Measurements from ENCODE around the gene KRTAP10-1.

The KRTAP10-1 gene

GRCh38 chr21:44527983-44528633, 11.9 kb downstream of the KRTAP10-1 start:
- DNase-seq (ENCODE audit: low read depth): no peak

DNA sequence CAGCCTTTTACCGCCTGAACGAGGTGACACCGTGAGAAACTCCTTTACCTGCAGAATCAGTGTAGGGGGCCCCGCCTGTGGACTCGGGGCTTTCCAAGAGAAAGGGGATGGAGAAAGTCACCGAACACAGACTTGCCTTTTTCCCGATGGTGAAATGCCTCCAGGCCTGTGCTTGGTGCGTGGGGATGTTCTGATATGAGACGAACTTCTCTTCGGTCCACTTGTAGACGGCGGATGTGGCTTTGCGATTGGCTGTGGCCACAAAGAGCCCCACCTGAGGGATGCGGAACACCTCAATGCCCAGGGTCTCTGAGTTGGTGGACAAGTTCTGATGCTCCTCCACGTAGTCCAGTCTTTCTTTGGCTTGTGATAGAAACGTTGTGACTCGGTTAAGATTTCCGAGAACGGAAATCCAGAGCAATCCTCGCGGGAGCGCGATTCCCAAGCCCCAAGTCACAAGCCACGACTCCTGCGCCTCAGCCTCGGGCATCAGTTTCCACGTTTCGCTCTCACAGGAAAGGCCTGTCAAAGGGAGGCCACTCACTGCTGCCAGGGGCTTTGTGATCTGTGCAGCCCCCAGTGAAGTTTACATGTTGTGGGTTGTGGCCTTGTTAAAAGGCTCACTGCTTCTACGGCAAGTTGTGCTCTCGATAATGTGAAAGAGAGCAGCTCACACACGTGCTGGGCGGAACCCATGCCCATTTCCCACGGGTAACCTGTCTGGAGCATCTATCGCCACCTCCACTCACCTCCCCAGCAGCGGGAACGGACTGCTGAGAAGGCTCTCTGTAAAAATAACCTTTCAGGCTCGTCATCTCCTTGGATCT, 12.6 kb downstream of the KRTAP10-1 start:
- no peak for DNase-seq (ENCODE audit: low read depth)

DNA sequence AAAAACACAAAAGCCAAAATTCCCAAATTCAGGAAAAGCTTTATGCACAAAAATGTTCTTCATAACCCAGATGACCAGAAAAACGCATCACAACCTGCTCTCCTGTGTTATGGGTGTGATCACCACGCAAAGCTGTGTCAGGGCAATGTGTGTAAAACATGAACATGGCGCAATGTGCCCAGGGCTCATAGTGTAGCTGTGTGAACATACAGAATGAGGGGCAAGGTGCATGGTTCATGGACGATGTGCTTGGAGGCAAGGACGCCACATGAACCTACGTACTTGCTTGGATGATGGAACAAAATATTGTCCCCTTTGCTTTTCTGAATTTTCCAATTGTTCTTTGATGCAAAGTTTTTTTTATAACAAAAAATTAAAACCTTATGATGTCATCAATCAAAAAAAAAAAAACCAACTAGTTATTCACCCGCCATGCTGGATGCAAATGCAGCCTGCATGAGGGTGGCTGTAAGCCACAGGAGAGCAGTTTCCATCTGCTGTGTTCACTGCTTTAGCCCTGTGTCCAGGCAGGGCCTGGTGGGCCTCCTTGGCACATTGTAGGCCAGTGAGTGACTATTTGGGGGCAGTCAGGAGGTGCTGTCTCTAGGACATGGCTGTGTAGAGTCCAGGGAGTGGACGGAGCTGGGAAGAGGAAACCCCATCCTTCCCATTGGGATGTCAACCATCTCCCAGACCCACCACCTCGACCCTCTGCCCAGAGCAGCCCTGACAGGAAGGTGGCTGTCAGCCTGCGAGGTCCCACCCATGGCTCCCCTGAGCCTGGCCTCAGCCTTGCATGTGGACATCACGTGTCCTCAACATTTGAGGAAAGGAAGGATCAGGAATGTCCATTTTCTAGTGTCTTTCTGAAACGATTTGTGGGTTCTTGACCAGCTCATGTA, 13.6 kb downstream of the KRTAP10-1 start:
- DNase-seq (ENCODE audit: low read depth): no peak

DNA sequence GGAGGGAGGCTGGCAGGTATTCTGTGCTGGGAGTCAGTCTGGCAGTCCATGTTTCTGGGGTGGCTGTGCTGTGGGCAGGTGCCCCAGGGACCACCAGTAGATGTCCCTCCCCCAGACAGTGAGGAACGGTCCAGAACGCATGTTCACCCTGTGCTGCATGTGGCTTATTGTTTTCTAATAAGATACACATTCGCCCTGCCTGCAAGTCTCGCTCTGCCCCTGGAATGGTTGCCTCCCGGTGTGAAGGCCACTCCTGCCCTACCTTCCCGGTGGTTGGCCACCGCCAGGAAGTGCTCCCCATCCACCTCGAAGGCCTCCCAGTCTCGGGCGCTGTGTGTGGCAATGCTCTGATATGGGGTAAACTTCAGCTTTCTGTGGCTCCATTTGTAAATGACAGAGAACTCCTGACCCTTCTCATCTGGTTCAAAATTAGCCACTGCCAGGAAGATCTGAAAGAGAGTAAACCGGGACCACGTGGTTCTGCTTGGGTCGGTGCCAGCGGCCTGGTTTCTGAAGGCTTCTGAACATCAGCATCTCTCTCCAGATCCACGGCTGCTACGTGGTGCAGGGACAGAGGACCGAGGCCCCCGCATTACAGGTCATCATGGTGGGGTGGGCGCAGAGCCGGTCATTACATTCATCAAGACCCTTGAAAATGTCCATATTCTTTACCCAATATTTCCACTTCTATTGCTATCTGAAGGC, 14.5 kb downstream of the KRTAP10-1 start:
- DNase-seq (ENCODE audit: low read depth): no peak

GRCh38 chr21:44524414-44525371, 15.3 kb downstream of the KRTAP10-1 start:
- DNase-seq (ENCODE audit: low read depth): no peak

GRCh38 chr21:44523567-44524413, 16.2 kb downstream of the KRTAP10-1 start:
- DNase-seq (ENCODE audit: low read depth): no peak

GRCh38 chr21:44522753-44523204, 17.2 kb downstream of the KRTAP10-1 start:
- DNase-seq (ENCODE audit: low read depth): no peak

DNA sequence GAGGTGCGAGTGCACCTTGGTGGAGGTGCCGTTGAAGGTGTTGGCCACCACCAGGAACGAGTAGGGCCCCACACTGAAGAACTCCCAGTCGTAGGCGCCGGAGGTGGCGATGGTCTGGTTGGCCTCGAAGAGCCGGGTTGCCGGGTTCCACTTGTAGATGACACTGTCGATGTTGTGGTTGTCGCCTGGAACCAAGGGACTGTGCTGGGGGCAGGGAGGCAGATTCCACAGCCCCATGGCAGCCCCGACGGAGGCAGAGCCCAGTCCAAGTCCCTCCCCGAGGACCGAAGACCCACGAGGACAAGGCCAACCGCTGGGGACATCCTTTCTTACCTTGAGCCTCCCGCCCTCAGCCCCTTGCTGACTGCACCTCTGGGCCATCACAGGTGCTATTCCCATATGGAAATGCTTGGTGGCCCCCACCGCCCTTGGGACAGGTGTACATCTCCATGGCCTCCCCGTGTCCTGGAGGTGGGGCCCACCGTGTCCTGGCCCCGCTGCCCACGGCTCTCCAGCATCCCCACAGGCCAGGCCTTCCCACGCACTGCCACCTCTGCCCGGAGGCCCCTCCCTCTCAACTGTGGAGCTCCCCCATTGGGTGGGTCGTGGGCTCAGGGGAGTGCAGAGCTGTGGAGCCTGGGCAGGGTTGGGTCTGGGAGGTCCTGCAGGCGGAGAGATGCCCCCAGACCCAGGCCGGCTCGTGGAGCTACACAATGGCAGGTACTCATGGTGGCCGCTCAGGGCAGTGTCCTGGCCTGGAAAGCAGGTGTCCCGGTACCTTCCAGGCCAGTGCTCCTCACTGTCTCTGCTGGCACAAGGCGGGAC, 17.9 kb downstream of the KRTAP10-1 start:
- DNase-seq (ENCODE audit: low read depth): no peak

DNA sequence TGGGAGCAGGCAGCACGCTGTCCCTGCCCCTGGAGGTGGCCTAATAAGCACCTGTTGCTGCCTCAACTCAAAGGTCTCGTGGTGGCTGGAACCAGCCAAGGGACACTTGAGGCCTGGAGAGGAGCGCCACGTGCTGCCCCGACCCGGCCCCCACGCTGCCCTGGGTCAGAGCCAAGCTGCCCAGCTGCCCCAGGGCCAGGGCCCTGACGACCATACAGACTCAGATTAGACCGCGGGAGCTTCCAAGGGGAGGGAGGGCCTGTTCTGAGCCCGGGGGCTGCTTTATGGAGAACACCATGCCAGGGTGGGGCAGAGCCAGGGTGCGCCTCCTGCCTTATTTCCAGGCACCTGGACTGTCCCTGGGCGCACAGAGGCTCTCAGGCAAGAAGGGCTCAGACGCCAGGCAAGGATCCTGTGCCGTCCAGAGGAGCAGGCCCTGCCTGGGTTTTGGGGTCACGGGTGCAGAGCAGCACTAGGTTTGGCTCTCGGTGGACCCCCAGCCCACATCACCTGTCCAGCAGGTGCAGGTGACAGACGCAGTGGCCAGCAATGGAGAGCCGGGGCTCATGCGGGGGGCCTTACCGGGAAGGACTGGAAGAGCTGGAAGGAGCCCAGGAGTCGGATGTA, 18.6 kb downstream of the KRTAP10-1 start:
- DNase-seq (ENCODE audit: low read depth): no peak

DNA sequence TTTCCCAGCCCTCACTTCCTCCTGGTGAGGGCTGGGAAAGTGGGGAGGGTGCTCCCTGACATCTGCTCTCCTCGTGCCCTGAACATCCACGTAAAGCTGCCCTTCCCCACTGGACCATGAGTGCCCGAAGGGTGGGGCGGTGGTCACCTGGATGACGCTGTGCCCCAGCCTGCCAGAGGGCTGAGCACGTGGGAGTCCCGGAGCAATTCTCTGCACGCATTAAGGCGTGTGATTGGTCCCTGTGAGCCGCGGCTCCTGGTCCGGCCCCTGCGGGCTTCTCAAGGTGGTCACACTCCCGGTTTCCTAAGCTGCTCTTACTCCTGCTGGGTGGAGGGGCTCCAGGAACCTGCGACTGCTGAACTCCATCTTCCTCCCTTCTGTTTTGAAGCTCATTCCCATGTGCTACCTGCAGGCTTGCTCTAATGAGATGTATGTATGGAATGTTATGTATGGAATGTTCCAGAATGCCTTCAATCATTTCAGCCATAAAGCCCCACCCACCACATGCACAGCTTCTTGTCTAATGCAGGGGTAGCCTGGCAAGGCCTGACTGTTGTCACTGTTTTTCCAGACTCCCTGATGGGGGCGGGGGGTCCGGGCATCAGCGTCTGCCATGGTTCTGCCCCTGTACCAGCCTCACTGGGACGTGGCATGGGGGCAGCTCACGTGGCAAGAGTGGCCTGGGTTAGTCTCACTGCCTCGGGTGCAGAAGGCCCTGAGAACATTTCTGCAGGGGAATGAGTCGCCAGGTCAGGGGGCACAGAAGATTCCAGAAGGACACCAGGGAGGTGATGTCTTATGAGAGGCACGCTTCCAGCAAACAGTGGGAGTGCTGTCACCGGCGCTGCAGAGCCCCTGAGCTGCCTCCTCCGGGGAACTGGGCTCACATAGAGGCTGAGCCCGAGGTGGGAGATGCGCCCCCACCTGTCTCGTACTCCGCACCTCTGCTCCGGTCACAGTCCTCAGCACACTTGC, 19.4 kb downstream of the KRTAP10-1 start:
- no peak for DNase-seq (ENCODE audit: low read depth)

DNA sequence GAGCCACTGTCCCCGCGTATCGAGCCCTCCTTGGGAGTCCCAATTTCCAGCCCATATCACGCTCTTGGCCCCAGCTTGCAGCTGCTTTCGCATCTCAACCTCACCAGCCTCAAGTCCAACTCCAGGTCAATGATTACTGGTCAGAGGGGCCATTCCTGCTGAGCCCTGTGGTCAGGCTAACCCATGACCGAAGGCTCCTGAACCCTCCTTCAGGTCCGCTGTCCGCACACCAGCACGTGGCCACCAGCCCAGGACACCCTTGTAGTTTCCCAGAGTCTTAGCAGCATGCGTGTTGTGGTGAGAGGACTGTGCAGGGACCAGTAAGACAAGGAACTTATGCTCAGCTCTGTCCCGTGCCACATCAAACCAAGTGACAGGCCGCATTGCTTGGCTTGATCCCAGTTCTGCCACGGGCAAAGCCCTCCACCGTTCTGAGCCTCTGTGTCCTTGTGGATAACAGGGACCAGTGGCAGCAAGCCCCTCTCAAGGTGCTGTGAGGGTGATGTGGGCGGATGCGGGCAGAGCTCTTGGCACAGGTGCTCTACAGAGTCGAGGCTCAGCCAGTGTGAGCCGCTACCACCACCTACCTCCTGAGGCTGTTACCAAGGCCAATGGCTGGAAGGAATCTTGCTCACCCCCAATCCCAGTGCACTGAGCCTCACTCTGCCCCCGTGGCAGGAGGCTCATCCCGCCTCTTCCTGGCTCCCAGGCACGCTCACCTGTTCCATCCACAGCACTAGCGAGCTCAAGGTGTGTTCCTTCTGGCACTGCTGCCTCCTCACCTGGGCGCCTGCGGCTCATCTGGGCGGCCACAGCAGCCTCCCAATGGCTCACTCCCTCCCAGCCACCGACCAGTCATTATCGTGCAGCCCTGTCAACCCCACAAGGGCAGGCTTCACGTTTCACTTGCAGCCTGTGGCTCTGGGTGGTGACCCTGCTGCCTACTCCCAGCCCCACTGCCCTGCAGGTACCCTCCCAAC, 20.4 kb downstream of the KRTAP10-1 start:
- no peak for DNase-seq (ENCODE audit: low read depth)

DNA sequence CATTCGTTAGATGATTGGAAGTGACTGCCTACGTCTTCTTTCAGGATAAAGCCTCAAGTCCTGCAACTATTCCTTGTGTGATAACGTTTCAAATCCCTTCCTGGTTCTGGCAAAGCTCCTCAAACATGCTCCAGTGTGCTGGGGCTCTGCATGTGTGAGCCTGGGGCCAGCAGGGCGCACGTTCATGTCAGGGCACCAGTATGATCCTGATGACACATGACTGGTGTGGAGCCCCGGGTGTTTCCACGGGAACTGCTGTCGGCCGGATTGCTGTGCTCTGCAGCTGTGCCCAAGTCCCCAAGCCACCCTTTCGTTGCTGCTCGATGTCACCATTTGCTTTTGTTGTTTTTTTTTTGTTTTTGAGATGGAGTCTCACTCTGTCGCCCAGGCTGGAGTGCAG, 21.3 kb downstream of the KRTAP10-1 start:
- no peak for DNase-seq (ENCODE audit: low read depth)

DNA sequence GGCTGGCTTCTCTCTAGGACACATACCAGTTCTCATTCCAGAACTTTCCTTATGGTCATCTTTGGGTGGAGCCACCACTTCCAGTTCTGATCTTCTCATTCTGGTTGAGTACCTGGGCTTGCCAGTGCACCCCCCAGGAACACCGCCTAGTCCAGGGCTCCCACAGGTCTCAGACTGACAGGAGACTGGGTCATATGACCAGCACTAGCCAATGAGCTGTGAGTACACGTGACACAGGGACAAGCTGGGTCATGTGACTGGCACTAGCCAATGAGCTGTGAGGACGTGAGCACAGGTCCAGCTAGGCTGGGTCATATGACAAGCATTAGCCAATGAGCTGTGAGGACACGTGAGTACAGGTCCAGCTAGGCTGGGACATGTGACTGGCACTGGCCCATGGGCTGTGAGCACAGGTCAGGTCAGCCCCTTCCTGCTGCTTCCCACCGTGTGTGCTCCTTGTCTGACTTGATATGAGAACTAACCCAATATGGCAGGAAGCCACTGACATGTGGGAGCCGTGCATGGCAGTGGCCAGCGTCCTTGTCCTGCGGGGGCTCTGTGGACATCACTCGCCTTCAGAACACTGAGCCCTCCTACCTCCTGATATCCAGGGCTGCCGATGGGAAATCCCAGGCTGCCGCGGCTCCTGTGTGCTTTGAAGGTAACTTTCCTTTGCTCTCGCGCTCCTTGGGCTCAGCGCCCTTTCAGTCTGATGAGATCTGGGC, 22.7 kb downstream of the KRTAP10-1 start:
- no peak for DNase-seq (ENCODE audit: low read depth)

DNA sequence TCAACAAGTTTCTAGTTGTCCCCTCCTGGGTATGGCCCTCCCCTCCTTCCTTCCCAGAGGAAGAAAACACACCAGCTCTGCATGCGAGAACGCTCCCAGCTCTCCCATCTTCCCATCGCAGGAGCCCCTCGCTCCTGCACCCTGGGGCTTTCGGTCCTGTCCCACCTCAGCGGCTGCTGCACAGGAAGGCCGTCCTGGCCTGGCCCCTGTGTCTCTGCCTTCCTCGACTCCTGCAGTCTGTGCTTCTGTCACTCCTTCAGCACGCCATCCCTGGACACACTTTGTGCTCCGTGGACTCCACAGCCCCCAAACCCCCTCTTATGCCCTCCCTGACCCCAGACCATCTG, 23.2 kb downstream of the KRTAP10-1 start:
- no peak for DNase-seq (ENCODE audit: low read depth)

DNA sequence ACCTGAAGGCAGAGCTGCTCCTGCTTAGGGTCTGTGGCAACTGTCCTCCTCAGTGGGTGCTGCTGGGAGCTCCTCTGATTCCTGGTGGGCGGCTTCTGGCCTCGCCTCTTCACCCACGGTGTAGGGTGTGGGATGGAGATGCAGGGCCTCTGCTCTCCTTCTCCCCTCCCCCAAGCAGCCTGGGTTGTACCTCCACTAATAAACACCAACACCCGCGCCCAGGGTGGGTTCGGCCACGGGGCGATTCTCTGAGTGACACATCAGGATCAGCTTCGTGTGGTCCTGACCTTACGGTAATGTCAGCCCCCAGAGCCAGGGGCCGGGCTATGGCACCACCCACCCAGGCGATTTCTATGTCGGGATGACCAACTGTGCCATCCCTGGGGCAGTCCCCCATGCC, 23.7 kb downstream of the KRTAP10-1 start:
- no peak for DNase-seq (ENCODE audit: low read depth)
